LNCAP (cell line): ENCODE results near the gene DNAJB14.

Source experiments
- TF ChIP-seq, protein P1 (sequence below): fragments of 450-650 bp; IDR thresholded peaks from 2 replicates; pipeline ENCODE4 v1.5.1; 2017; ENCODE audit warnings: mild to moderate bottlenecking

The DNAJB14 gene

DNA sequence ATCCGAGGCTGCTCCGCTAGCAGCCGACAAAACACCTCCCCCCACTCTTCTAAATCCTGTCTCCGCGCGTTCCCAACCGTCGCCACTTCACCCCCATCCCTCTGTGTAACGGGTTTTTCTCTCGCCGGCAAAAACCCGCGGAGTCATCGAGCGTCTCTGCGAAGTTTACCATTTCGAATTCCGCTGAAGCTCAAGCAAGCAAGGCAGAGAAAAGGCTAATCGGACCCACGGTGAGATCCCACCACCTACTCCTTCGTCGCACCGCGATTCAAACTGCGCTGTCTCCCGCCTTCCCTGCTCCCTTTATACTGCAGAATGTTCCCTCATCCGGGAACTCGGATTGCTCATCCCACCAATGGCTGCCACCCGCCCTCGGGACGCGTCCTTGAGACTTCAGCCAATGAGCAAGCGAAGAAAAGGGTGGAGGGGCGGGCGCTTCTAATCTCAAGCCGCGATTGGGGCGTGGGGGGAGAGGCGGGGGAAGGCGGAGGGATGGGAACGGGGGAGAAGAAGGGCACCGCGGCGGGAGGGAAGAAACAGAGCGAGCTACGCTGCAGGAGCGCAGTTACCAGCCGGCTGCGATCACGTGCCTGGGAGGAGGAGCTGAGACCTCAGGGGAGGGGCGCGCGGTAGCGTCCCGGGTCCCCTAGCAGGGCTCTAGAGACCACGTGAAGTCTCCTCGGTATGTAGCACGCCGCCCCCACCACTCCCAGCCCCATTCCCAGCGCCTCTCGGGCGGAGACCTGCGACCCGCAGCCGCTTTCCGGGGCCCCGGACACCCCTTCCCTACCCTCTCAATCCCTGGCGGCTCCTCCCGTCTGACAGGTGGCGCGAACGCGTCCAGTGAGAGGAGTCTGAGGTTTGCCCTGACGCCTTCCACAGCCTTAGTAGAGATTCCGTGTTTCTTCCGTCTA lies 3.8 kb upstream of the DNAJB14 start, which contains the start of gene H2AZ1:
TSS of gene H2AZ1 (minus strand) at position 277 of the 914 bp plus-strand sequence. CDS start at position 172, 105 bp downstream.
- TF ChIP-seq, protein P1, sequence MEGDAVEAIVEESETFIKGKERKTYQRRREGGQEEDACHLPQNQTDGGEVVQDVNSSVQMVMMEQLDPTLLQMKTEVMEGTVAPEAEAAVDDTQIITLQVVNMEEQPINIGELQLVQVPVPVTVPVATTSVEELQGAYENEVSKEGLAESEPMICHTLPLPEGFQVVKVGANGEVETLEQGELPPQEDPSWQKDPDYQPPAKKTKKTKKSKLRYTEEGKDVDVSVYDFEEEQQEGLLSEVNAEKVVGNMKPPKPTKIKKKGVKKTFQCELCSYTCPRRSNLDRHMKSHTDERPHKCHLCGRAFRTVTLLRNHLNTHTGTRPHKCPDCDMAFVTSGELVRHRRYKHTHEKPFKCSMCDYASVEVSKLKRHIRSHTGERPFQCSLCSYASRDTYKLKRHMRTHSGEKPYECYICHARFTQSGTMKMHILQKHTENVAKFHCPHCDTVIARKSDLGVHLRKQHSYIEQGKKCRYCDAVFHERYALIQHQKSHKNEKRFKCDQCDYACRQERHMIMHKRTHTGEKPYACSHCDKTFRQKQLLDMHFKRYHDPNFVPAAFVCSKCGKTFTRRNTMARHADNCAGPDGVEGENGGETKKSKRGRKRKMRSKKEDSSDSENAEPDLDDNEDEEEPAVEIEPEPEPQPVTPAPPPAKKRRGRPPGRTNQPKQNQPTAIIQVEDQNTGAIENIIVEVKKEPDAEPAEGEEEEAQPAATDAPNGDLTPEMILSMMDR, result no peak

DNA sequence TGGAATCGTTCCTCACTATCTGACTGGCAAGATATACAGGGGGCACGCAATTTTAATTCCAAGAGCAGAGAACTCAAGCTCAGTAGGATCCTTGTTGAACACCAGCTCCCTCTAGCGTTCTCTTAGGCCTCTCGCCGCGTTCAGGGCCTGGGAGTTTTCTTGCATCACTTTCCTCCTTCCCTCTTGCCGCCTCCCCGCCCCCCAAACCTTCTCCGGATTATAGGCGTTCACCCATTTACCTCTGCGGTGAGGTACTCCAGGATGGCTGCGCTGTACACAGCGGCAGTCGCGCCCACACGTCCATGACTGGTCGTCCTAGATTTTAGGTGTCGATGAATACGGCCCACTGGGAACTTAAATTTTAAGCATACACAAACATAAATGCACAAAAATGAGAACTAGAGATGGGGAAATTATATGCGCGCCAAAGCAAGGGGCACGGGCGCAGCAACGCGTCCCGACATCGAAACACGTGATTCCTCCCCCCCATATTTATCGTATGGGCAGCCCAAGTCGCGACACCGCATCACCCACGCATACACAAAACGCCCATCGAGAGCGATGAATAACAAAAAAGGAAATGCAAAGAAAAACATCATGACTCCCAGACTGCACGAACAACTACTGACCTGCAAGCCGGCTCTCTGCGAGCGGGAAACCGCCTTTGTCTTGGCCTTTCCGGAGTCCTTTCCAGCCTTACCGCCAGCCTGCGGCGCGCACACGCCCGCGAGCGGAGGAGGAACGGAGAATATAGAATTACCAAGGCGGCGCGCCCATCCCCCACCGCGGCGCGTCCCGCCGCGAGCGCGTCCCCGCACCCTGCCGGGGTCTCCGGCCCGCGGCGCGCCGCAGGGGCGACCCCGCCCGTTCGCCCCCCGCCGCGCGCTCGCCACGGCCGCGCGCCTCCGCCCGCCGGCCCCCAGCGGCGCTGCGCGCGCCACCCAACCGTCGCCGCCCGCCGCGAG lies 2.9 kb upstream of the DNAJB14 start:
- TF ChIP-seq, protein P1, result peak; percentile 73

DNA sequence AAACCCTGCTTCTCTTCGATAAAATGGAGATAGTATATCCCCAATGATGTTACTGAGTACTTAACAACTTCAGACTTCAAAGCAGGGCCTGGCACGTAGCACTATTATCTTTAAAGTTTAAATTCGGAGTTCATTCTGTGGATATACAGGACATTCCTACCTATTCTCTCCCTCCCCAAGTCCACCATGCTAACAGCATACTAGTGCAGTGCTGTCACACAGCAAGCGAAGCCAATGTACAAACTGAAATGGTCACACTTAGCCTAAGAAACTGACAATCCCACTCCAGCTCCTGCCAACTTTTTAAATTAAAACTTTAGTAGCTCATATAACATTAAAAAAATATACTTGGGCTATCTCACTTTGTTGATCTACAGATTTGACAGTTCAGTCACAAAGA lies 1.2 kb upstream of the DNAJB14 start:
- TF ChIP-seq, protein P1, result no peak

DNA sequence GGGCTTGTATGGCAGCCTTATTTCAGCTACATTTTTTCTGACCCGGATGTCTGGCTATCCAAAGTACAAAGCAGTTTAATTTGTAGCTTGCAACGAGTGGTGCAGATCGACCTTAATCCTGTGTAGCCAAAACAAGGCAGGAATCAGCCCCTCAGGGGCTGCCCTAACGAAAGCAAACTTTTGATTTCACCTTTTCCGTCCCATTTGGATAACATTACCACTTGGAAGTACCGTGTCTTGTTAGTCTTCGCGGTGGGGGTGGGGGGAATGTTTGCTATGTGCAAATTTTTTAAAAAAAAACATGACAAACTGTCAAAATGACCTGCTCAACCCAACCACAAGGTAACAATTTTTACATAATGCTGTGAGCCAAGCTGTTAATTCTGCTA lies 766 bp upstream of the DNAJB14 start:
- TF ChIP-seq, protein P1, result no peak

DNA sequence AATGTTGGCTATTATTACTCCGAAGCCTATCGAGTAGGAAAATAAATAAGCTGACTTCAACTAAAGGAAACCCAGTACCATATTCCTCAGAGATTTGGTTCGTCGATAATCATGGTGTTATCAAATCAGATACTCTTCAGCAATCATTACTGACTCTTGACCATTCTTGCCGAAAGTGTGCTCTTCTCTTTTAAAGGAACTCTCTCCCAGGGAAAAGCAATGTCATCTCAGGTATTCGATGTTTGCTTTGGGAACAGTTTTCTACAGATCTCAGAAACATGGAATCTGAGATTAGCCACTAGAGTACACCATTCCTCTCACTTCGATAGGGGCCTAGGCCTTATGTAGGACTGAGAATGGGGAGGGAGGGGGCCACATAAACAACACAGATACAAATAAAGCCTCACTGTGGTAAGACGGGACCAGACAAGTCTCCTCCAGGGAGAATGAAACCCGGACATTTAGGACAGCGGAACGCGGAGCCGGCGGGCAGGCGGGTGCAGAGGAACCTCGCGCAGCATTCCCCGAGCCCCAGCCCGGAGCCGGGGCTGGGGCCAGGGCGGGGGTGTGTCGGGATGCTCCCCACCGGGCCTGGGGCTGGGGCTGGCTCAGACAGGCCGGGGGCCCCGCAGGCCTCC lies 581 bp downstream of the DNAJB14 start:
- TF ChIP-seq, protein P1, result no peak

DNA sequence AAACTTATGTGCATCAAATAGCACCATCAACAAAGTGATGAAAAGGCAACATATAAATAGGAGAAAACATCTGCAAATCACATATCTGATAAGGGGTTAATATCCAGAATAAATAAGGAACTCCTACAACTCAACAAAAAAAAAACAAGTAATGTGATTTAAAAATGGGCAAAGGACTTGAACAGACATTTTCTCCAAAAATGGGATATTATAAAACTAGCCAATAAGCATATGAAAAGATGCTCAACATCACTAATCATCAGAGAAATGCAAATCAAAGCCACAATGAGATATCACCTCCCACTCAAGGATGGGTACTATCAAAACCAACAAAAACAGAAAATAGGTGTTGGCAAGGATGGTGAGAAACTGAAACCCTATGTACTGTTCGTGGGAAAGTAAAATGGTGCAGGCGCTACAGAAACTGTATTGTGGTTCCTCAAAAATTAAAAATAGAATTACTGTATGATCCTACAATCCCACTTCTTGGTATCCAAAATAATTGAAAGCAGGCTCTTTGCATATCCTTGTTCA lies 2.4 kb downstream of the DNAJB14 start:
- TF ChIP-seq, protein P1, result no peak
